ENCODE measurements around the gene CTSL.

The CTSL gene

DNA sequence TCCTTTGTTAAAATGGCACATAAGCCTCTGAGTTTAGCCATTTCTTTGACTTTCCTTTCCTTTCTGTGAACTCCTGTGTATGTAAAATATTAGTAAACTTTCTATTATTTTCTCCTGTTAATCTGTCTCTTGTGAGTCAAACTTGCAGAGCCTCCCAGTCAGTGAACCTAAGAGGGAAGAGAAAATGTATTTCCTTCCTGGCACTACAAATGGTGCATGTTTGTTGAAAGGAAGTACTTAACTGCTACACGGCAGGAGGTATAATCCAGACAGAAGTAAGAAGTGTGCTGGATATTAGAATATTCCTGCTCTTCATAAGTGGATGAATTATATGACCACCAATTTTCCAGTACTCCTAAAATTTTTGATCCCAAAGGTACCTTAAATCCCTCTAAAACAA, 23.0 kb downstream of the CTSL start:
- Histone ChIP-seq H3K4me1 (ENCODE audit: control insufficient read depth, insufficient read depth, low read length) (no peaks in the 10 kb centered on the region), H3K9me3 (ENCODE audit: control insufficient read depth, insufficient read depth, low read depth, low read length) (no peaks in the 10 kb centered on the region), H3K4me3 (ENCODE audit: low read depth, low read length) (no peak overlapping the region), H3K27ac (ENCODE audit: extremely low read depth, low read depth, low read length) (no peak overlapping the region), H3K36me3 (ENCODE audit: control insufficient read depth in 2 of 2, insufficient read depth in 1 of 2, low read length in 2 of 2) (no peaks in the 10 kb centered on the region)
- ChIA-PET POLR2A (no interaction called here), CTCF (no interaction called here)
- TF ChIP-seq ZNF248 (tag by site-specific recombination; IDR thresholded peaks at IDR 0.05) = no peak
- TF ChIP-seq ZNF19 (tag by site-specific recombination; IDR thresholded peaks at IDR 0.05; ENCODE audit: low read depth) = no peak
- TF ChIP-seq ZBTB44 (tag by site-specific recombination; IDR thresholded peaks at IDR 0.05) = no peak
- TF ChIP-seq ZNF112 (tag by site-specific recombination; IDR thresholded peaks at IDR 0.05) = no peak
- TF ChIP-seq MYNN (tag by site-specific recombination; IDR thresholded peaks at IDR 0.05; ENCODE audit: borderline replicate concordance) = no peak
- TF ChIP-seq GLI4 (tag by site-specific recombination; IDR thresholded peaks at IDR 0.05) = no peak
- no peak for TF ChIP-seq ZNF169 (tag by site-specific recombination; IDR thresholded peaks at IDR 0.05)
- no peak for TF ChIP-seq ZFP69B (tag by site-specific recombination; IDR thresholded peaks at IDR 0.05)
- TF ChIP-seq ZNF138 (tag by site-specific recombination; IDR thresholded peaks at IDR 0.05; ENCODE audit: borderline replicate concordance) = no peak
- TF ChIP-seq ZNF513 (tag by site-specific recombination; IDR thresholded peaks at IDR 0.05) = no peak
- TF ChIP-seq, protein P1, sequence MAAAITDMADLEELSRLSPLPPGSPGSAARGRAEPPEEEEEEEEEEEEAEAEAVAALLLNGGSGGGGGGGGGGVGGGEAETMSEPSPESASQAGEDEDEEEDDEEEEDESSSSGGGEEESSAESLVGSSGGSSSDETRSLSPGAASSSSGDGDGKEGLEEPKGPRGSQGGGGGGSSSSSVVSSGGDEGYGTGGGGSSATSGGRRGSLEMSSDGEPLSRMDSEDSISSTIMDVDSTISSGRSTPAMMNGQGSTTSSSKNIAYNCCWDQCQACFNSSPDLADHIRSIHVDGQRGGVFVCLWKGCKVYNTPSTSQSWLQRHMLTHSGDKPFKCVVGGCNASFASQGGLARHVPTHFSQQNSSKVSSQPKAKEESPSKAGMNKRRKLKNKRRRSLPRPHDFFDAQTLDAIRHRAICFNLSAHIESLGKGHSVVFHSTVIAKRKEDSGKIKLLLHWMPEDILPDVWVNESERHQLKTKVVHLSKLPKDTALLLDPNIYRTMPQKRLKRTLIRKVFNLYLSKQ (tag by site-specific recombination; IDR thresholded peaks at IDR 0.05; ENCODE audit: borderline replicate concordance) = no peak
- TF ChIP-seq, protein P2, sequence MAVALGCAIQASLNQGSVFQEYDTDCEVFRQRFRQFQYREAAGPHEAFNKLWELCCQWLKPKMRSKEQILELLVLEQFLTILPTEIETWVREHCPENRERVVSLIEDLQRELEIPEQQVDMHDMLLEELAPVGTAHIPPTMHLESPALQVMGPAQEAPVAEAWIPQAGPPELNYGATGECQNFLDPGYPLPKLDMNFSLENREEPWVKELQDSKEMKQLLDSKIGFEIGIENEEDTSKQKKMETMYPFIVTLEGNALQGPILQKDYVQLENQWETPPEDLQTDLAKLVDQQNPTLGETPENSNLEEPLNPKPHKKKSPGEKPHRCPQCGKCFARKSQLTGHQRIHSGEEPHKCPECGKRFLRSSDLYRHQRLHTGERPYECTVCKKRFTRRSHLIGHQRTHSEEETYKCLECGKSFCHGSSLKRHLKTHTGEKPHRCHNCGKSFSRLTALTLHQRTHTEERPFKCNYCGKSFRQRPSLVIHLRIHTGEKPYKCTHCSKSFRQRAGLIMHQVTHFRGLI (tag by site-specific recombination; IDR thresholded peaks at IDR 0.05) = no peak

- Histone ChIP-seq H3K9me3 (ENCODE audit: control insufficient read depth, insufficient read depth, low read depth, low read length) (no peaks in the 10 kb centered on the region), H3K4me1 (ENCODE audit: control insufficient read depth, insufficient read depth, low read length) (no peaks in the 10 kb centered on the region), H3K27ac (ENCODE audit: extremely low read depth, low read depth, low read length) (no peak overlapping the region), H3K4me3 (ENCODE audit: low read depth, low read length) (no peak overlapping the region), H3K36me3 (ENCODE audit: control insufficient read depth in 2 of 2, insufficient read depth in 1 of 2, low read length in 2 of 2) (no peaks in the 10 kb centered on the region)
- ChIA-PET CTCF (interaction anchor here (0.6 kb wide), 1 partner anchor 976 kb away, joined by 4 read pairs; no protein-coding TSS in a partner anchor), POLR2A (no interaction called here)
- no peak for TF ChIP-seq ZNF146 (tag by site-specific recombination; IDR thresholded peaks at IDR 0.05)
- TF ChIP-seq ZNF394 (tag by site-specific recombination; IDR thresholded peaks at IDR 0.05; ENCODE audit: borderline replicate concordance) = no peak
Observed at GRCh38 chr9:87749335-87750035, 23.6 kb downstream of the CTSL start.

DNA sequence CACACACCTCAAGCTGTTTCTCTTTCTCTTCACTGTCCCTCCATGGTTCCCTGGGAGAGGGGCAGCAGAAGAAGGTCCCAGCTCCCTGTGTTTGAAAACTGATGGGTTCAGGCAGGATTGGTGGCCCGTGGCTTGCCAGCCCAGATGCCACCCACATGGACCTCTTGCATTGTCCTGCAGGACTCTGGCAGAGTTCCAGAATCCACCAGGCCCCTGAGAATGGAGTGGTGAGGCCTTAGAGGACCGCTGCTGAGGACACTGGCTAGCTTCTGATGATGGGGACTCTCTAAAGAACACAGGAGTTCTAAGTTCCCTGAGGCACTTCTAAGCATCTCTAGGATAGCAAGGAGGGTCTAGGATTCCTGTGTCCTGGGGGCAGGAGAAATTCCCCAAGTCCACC, 24.8 kb downstream of the CTSL start:
- Histone ChIP-seq H3K9me3 (ENCODE audit: control insufficient read depth, insufficient read depth, low read depth, low read length) (no peaks in the 10 kb centered on the region), H3K4me1 (ENCODE audit: control insufficient read depth, insufficient read depth, low read length) (no peaks in the 10 kb centered on the region), H3K27ac (ENCODE audit: extremely low read depth, low read depth, low read length) (no peak overlapping the region), H3K4me3 (ENCODE audit: low read depth, low read length) (no peak overlapping the region), H3K36me3 (ENCODE audit: control insufficient read depth in 2 of 2, insufficient read depth in 1 of 2, low read length in 2 of 2) (no peaks in the 10 kb centered on the region)
- ChIA-PET CTCF (no interaction called here), POLR2A (no interaction called here)
- no peak for TF ChIP-seq MZF1 (tag by site-specific recombination; IDR thresholded peaks at IDR 0.05; ENCODE audit: borderline replicate concordance)
- TF ChIP-seq KLF7 (tag by site-specific recombination; IDR thresholded peaks at IDR 0.05; ENCODE audit: borderline replicate concordance) = no peak
- TF ChIP-seq, protein P3, sequence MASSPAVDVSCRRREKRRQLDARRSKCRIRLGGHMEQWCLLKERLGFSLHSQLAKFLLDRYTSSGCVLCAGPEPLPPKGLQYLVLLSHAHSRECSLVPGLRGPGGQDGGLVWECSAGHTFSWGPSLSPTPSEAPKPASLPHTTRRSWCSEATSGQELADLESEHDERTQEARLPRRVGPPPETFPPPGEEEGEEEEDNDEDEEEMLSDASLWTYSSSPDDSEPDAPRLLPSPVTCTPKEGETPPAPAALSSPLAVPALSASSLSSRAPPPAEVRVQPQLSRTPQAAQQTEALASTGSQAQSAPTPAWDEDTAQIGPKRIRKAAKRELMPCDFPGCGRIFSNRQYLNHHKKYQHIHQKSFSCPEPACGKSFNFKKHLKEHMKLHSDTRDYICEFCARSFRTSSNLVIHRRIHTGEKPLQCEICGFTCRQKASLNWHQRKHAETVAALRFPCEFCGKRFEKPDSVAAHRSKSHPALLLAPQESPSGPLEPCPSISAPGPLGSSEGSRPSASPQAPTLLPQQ (tag by site-specific recombination; IDR thresholded peaks at IDR 0.05) = no peak
- TF ChIP-seq, protein P4, sequence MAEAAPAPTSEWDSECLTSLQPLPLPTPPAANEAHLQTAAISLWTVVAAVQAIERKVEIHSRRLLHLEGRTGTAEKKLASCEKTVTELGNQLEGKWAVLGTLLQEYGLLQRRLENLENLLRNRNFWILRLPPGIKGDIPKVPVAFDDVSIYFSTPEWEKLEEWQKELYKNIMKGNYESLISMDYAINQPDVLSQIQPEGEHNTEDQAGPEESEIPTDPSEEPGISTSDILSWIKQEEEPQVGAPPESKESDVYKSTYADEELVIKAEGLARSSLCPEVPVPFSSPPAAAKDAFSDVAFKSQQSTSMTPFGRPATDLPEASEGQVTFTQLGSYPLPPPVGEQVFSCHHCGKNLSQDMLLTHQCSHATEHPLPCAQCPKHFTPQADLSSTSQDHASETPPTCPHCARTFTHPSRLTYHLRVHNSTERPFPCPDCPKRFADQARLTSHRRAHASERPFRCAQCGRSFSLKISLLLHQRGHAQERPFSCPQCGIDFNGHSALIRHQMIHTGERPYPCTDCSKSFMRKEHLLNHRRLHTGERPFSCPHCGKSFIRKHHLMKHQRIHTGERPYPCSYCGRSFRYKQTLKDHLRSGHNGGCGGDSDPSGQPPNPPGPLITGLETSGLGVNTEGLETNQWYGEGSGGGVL (tag by site-specific recombination; IDR thresholded peaks at IDR 0.05) = no peak
- TF ChIP-seq KLF1 (tag by site-specific recombination; IDR thresholded peaks at IDR 0.05) = no peak
- no peak for TF ChIP-seq ZBTB17 (tag by site-specific recombination; IDR thresholded peaks at IDR 0.05)
- no peak for TF ChIP-seq KLF16 (tag by site-specific recombination; IDR thresholded peaks at IDR 0.05)
- no peak for TF ChIP-seq ZBTB7A (tag by site-specific recombination; IDR thresholded peaks at IDR 0.05; ENCODE audit: low read depth)
